ENCODE results near the gene HS3ST3A1. TPM values are rescaled to one million over a fixed set of nuclear protein-coding genes. Genes with fewer than 3 reads are reported as not detected.

HS3ST3A1 gene
- total and polyA plus RNA-seq, 5 donors from 2014 or later, result 1.8 to 8.3 (median 7.4) TPM

DNA sequence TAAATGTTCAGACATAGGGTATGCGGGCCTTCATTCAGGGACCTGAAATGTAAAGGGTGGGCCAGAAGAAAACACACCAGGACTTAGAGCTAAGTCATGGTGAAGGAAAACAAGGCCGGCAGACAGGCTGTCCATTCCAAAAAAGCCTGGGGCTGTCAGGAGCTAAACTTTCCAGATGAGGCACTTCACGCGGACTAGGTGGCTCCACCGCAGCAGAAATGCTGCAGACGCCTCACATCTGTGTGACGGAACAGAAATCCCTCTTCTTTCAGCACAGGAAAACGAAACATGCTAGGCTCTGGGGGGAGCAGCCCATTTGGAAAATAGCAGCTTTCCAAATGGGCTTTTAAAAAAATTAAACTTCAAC is 88.7 kb downstream of the HS3ST3A1 start:
- peaks cover 4% of the 10 kb centered on the region for H3K27me3 ChIP-seq (ENCODE audit: control insufficient read depth, insufficient read depth, low read length)
- no peak overlapping the region for H3K27ac ChIP-seq (ENCODE audit: insufficient read depth, low read length, poor library complexity, severe bottlenecking)
- Mint-ChIP-seq H3K36me3 (no peaks in the 10 kb centered on the region), H3K4me3 (no peak overlapping the region), H3K4me1 (peaks cover 0 to 2% (median under 1%) of the 10 kb centered on the region in 4 donors), H3K27ac (no peak overlapping the region), H3K27me3 (peaks cover 4% of the 10 kb centered on the region), H3K9me3 (peaks cover 0 to 4% (median 0%) of the 10 kb centered on the region in 7 donors)
- H3K36me3 ChIP-seq (ENCODE audit: control insufficient read depth, insufficient read depth, low read length), result no peaks in the 10 kb centered on the region
- H3K4me1 ChIP-seq (ENCODE audit: control insufficient read depth, insufficient read depth, low read length, poor library complexity, severe bottlenecking), result no peaks in the 10 kb centered on the region
- no peak for DNase-seq
- ATAC-seq (ENCODE audit: low read depth in 2 of 2), result no peak
- no peaks in the 10 kb centered on the region for H3K9me3 ChIP-seq (ENCODE audit: control insufficient read depth in 2 of 2, low read length in 2 of 2)
- no peak overlapping the region for H3K4me3 ChIP-seq (ENCODE audit: low read depth, low read length)

DNA sequence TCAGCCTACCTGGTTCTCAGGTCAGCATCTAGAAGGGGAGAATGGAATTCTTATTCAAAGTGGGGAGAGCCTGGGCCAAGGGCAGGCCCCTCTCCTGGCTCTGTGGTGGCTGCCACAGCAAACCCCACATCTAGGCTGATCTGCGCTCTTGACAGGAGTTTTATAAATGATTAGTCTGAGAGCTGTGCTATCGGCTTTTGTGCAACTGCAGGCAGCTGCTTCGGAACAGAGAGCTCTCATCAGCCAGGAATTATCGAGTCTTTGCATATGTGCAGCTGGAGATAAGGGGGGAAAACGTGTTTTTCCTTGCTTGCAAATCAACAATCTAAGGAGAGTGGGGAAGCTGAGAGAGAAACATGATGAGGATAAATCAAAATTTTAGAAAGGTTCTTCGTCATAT is 91.7 kb downstream of the HS3ST3A1 start:
- no peaks in the 10 kb centered on the region for H3K9me3 ChIP-seq (ENCODE audit: control insufficient read depth in 2 of 2, low read length in 2 of 2)

DNA sequence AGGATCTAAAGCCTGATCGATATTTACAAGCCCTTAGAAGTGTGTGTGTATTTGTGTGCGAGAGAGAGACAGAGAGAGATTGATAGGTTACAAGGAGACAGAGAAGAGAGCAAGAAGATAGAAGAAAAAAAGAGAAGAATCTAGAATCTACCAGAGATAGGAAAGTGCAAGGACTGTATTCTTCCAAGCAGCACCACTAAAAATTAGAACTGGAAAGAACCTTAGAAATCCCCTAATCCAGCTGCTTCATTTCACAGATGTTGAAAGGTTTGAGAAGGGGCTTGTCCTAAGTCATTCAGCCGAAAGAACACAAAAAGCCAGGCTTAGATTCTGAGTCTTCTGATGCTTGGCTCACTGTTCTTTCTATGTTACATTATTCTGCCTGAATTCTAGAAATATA is 92.2 kb downstream of the HS3ST3A1 start:
- Histone ChIP-seq H3K27me3 (ENCODE audit: control insufficient read depth, insufficient read depth, low read length) (peaks cover 4% of the 10 kb centered on the region), H3K27ac (ENCODE audit: insufficient read depth, low read length, poor library complexity, severe bottlenecking) (no peak overlapping the region), H3K36me3 (ENCODE audit: control insufficient read depth, insufficient read depth, low read length) (no peaks in the 10 kb centered on the region), H3K9me3 (ENCODE audit: control insufficient read depth in 2 of 2, low read length in 2 of 2) (no peaks in the 10 kb centered on the region), H3K4me1 (ENCODE audit: control insufficient read depth, insufficient read depth, low read length, poor library complexity, severe bottlenecking) (no peaks in the 10 kb centered on the region), H3K4me3 (ENCODE audit: low read depth, low read length) (no peak overlapping the region)
- H3K36me3 Mint-ChIP-seq, result no peaks in the 10 kb centered on the region
- ATAC-seq (ENCODE audit: low read depth in 2 of 2), result no peak
- H3K4me3 Mint-ChIP-seq, result no peak overlapping the region
- peaks cover 0 to 4% (median 0%) of the 10 kb centered on the region in 7 donors for H3K9me3 Mint-ChIP-seq
- no peak overlapping the region for H3K27ac Mint-ChIP-seq
- H3K4me1 Mint-ChIP-seq, result peaks cover 0 to 2% (median under 1%) of the 10 kb centered on the region in 4 donors
- peaks cover 4% of the 10 kb centered on the region for H3K27me3 Mint-ChIP-seq
- no peak for DNase-seq

More for the DNA sequence above, 91.7 kb downstream of the HS3ST3A1 start:
- H3K27ac ChIP-seq (ENCODE audit: insufficient read depth, low read length, poor library complexity, severe bottlenecking), result no peak overlapping the region
- Mint-ChIP-seq H3K4me3 (no peak overlapping the region), H3K27ac (no peak overlapping the region), H3K27me3 (peaks cover 4% of the 10 kb centered on the region), H3K36me3 (no peaks in the 10 kb centered on the region), H3K4me1 (peaks cover 0 to 2% (median under 1%) of the 10 kb centered on the region in 4 donors), H3K9me3 (peaks cover 0 to 4% (median 0%) of the 10 kb centered on the region in 7 donors)
- H3K4me1 ChIP-seq (ENCODE audit: control insufficient read depth, insufficient read depth, low read length, poor library complexity, severe bottlenecking), result no peaks in the 10 kb centered on the region
- no peak for DNase-seq
- H3K4me3 ChIP-seq (ENCODE audit: low read depth, low read length), result no peak overlapping the region
- no peaks in the 10 kb centered on the region for H3K36me3 ChIP-seq (ENCODE audit: control insufficient read depth, insufficient read depth, low read length)
- ATAC-seq (ENCODE audit: low read depth in 2 of 2), result no peak
- peaks cover 4% of the 10 kb centered on the region for H3K27me3 ChIP-seq (ENCODE audit: control insufficient read depth, insufficient read depth, low read length)

DNA sequence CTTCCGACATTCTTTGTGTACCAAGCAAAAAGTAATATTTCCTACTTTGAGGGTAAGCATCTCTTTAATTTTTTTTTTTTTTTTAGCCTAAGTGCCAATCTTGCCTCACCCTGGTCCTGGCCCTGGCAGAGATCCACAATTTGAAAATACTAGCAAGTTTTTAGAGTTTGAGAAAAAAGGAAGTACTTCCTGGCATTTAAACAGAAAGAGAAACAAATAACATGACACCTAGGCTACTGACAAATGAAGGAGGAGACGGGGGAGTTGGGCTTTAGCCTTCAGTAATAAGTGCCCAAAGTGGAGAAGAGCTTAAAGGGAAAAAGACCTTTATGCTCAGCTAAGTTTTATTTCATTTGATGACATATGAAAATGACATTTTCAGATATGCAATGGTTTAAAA is 92.8 kb downstream of the HS3ST3A1 start:
- Histone ChIP-seq H3K4me1 (ENCODE audit: control insufficient read depth, insufficient read depth, low read length, poor library complexity, severe bottlenecking) (no peaks in the 10 kb centered on the region), H3K27ac (ENCODE audit: insufficient read depth, low read length, poor library complexity, severe bottlenecking) (no peak overlapping the region), H3K27me3 (ENCODE audit: control insufficient read depth, insufficient read depth, low read length) (peaks cover 4% of the 10 kb centered on the region), H3K9me3 (ENCODE audit: control insufficient read depth in 2 of 2, low read length in 2 of 2) (no peaks in the 10 kb centered on the region), H3K4me3 (ENCODE audit: low read depth, low read length) (no peak overlapping the region), H3K36me3 (ENCODE audit: control insufficient read depth, insufficient read depth, low read length) (no peaks in the 10 kb centered on the region)
- Mint-ChIP-seq H3K36me3 (no peaks in the 10 kb centered on the region), H3K4me1 (peaks cover 0 to 2% (median under 1%) of the 10 kb centered on the region in 4 donors), H3K27ac (no peak overlapping the region), H3K9me3 (peaks cover 0 to 2% (median 0%) of the 10 kb centered on the region in 7 donors), H3K4me3 (no peak overlapping the region), H3K27me3 (peaks cover 4% of the 10 kb centered on the region)
- ATAC-seq (ENCODE audit: low read depth in 2 of 2) (no peak), DNase-seq (peak in 1 of 3 donors; percentile 54)

DNA sequence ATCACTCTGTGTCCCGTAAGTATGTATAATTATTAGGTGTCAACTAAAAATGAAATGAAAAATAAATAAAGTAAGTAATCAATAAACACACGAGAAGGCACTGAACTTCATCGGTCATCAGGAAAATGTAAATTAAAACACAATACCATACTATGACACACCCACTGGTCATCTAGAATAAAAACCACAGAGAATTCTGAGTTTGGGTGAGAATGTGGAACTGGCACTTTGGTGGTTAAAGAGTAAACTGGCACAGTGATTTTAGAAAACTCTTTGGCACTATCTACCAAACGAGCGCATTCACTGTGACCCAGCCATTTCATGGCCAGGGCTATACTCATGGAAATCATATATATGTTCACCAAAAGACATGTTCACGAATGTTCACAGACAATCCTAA is 98.2 kb downstream of the HS3ST3A1 start:
- Histone ChIP-seq H3K27me3 (ENCODE audit: control insufficient read depth, insufficient read depth, low read length) (no peaks in the 10 kb centered on the region), H3K9me3 (ENCODE audit: control insufficient read depth in 2 of 2, low read length in 2 of 2) (no peaks in the 10 kb centered on the region), H3K36me3 (ENCODE audit: control insufficient read depth, insufficient read depth, low read length) (no peaks in the 10 kb centered on the region), H3K4me1 (ENCODE audit: control insufficient read depth, insufficient read depth, low read length, poor library complexity, severe bottlenecking) (no peaks in the 10 kb centered on the region), H3K27ac (ENCODE audit: insufficient read depth, low read length, poor library complexity, severe bottlenecking) (no peak overlapping the region), H3K4me3 (ENCODE audit: low read depth, low read length) (no peak overlapping the region)
- ATAC-seq (ENCODE audit: low read depth in 2 of 2) (no peak), DNase-seq (no peak)
- Mint-ChIP-seq H3K27me3 (no peaks in the 10 kb centered on the region), H3K4me1 (no peaks in the 10 kb centered on the region), H3K36me3 (no peaks in the 10 kb centered on the region), H3K27ac (no peak overlapping the region), H3K9me3 (peaks cover 0 to 2% (median 0%) of the 10 kb centered on the region in 7 donors), H3K4me3 (no peak overlapping the region)

DNA sequence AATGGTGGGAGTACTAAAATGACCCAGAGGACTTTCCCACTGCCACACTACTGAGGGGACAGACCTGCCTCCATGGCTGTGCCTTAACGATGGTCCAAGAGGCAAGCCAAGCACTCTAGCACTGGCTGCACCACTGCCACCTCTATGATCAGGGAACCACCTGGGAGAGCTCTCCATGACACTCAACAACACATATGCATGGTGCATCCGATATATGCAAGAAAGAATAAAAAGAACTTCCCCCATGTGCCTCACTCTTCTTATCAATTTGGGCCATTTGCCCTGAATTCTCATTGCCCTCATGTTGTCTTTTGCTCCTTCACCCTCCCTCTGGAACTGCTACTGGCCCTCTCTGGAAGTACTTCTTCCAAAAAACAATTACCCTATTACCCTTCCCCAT is 99.5 kb downstream of the HS3ST3A1 start:
- DNase-seq (no peak), ATAC-seq (ENCODE audit: low read depth in 2 of 2) (no peak)
- Histone ChIP-seq H3K4me1 (ENCODE audit: control insufficient read depth, insufficient read depth, low read length, poor library complexity, severe bottlenecking) (no peaks in the 10 kb centered on the region), H3K4me3 (ENCODE audit: low read depth, low read length) (no peak overlapping the region), H3K36me3 (ENCODE audit: control insufficient read depth, insufficient read depth, low read length) (no peaks in the 10 kb centered on the region), H3K27ac (ENCODE audit: insufficient read depth, low read length, poor library complexity, severe bottlenecking) (no peak overlapping the region), H3K9me3 (ENCODE audit: control insufficient read depth in 2 of 2, low read length in 2 of 2) (no peaks in the 10 kb centered on the region), H3K27me3 (ENCODE audit: control insufficient read depth, insufficient read depth, low read length) (no peaks in the 10 kb centered on the region)
- Mint-ChIP-seq H3K9me3 (peaks cover 0 to 2% (median 0%) of the 10 kb centered on the region in 7 donors), H3K27ac (no peak overlapping the region), H3K4me1 (no peaks in the 10 kb centered on the region), H3K27me3 (no peaks in the 10 kb centered on the region), H3K36me3 (no peaks in the 10 kb centered on the region), H3K4me3 (no peak overlapping the region)

DNA sequence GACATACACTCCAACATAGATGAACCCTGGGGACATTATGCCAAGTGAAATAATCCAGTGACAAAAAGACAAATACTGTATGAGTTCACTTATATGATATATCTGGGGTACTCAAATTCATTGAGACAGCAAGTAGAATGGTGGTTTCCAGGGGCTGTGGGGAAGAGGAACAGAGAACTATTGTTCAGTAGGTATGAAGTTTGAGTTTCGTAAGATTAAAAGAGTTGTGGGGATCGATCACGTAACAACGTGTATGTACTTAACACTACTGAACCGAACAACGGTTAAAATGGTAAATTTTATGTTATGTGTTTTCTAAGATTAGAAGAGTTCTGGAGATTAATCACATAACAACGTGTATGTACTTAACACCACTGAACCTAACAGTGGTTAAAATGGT is 100.8 kb downstream of the HS3ST3A1 start:
- no peaks in the 10 kb centered on the region for H3K36me3 ChIP-seq (ENCODE audit: control insufficient read depth, insufficient read depth, low read length)
- H3K4me3 ChIP-seq (ENCODE audit: low read depth, low read length), result no peak overlapping the region
- DNase-seq, result no peak
- Mint-ChIP-seq H3K9me3 (peaks cover 0 to 2% (median 0%) of the 10 kb centered on the region in 7 donors), H3K4me3 (no peak overlapping the region), H3K4me1 (no peaks in the 10 kb centered on the region), H3K27me3 (no peaks in the 10 kb centered on the region), H3K36me3 (no peaks in the 10 kb centered on the region), H3K27ac (no peak overlapping the region)
- no peak overlapping the region for H3K27ac ChIP-seq (ENCODE audit: insufficient read depth, low read length, poor library complexity, severe bottlenecking)
- H3K9me3 ChIP-seq (ENCODE audit: control insufficient read depth in 2 of 2, low read length in 2 of 2), result no peaks in the 10 kb centered on the region
- no peaks in the 10 kb centered on the region for H3K27me3 ChIP-seq (ENCODE audit: control insufficient read depth, insufficient read depth, low read length)
- no peaks in the 10 kb centered on the region for H3K4me1 ChIP-seq (ENCODE audit: control insufficient read depth, insufficient read depth, low read length, poor library complexity, severe bottlenecking)
- ATAC-seq (ENCODE audit: low read depth in 2 of 2), result no peak

DNA sequence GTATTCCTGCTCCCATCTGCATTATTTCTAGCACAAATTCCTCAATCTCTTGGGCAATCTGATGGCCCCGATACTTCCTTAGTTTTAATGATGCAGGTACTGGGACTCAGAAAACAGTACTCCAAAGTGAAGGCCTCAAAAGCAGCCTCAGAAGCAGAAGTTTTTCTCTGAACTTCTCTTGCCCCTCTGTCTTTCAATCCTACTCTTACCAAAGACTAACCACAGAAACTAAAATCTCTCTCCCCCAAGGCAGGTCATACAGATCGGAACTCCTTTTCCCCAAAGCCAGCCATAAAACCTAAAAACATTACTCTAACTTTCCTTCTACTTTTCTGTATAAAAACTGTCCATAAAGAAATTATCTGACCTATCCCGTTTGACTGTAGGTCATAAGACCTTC is 103.5 kb downstream of the HS3ST3A1 start:
- no peaks in the 10 kb centered on the region for H3K36me3 Mint-ChIP-seq
- H3K4me1 Mint-ChIP-seq, result no peaks in the 10 kb centered on the region
- H3K36me3 ChIP-seq (ENCODE audit: control insufficient read depth, insufficient read depth, low read length), result no peaks in the 10 kb centered on the region
- peaks cover 4% of the 10 kb centered on the region for H3K27me3 Mint-ChIP-seq
- H3K4me3 Mint-ChIP-seq, result no peak overlapping the region
- no peaks in the 10 kb centered on the region for H3K9me3 ChIP-seq (ENCODE audit: control insufficient read depth in 2 of 2, low read length in 2 of 2)
- peak overlapping the region in 1 of 3 donors; percentile 35 for H3K27ac Mint-ChIP-seq
- no peaks in the 10 kb centered on the region for H3K4me1 ChIP-seq (ENCODE audit: control insufficient read depth, insufficient read depth, low read length, poor library complexity, severe bottlenecking)
- H3K9me3 Mint-ChIP-seq, result peaks cover 0 to 3% (median 0%) of the 10 kb centered on the region in 7 donors
- no peak overlapping the region for H3K27ac ChIP-seq (ENCODE audit: insufficient read depth, low read length, poor library complexity, severe bottlenecking)
- no peak overlapping the region for H3K4me3 ChIP-seq (ENCODE audit: low read depth, low read length)
- DNase-seq, result no peak
- no peak for ATAC-seq (ENCODE audit: low read depth in 2 of 2)
- H3K27me3 ChIP-seq (ENCODE audit: control insufficient read depth, insufficient read depth, low read length), result no peaks in the 10 kb centered on the region
